Measurements from ENCODE around the gene SCUBE3.

DNA sequence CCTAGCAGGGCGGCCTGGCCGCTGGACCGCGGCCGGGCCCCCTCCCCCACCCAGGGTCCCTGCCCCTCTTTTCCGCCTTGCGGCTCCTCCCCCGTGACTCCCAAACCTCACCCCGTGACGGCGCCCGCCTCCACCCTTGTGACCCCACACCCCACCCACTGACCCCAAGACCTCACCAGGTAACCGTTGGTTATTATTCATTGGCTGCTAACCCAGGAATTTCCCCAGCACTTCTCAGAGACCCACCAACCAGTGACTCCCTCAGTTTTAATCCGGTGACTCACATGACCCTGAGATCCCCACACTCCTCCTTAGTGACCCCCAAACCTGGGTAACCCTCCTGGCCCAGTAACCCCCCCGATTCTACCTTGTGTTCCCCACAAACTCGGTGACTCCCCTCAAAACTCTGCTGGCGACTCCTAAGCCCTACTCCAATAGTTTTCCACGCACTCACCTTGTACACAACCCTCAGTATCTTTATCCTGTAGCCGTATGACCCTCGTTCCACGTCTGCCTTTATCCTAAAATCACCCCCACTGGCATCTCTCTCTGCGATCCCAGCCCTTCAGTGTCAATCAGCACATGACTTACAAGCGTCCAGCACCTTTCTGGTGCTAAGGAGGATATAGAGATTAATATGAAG lies 46.3 kb downstream of the SCUBE3 start:
- TF ChIP-seq POLR2AphosphoS5 (IDR thresholded peaks at IDR 0.05; ENCODE audit: low read depth, low read length) (no peak), SPI1 (IDR thresholded peaks at IDR 0.05; ENCODE audit: low read depth, low read length) (no peak)

All from GM12891 (cell line).